ENCODE results near the gene GFOD2. TPM values are rescaled to one million over a fixed set of nuclear protein-coding genes. Genes with fewer than 3 reads are reported as not detected.

GFOD2 gene
- total and polyA plus RNA-seq, 11 donors = 6.5 to 15.4 (median 9.8) TPM

- H3K27ac ChIP-seq = peak overlapping the region in 11 of 12 donors; percentile 41 to 82 (median 68)
- peaks cover 0 to 29% (median 16%) of the 10 kb centered on the region in 9 donors for H3K36me3 ChIP-seq
- H3K4me1 ChIP-seq = peaks cover 0 to 15% (median 5%) of the 10 kb centered on the region in 12 donors
- no peaks in the 10 kb centered on the region for H3K9me3 ChIP-seq
- intact Hi-C loops (cut with DNase I) = no loop called here
- ATAC-seq (peak in 1 of 4 donors; percentile 33), DNase-seq (no peak)
- no peaks in the 10 kb centered on the region for H3K27me3 ChIP-seq
- WGBS, 4 donors = 82 to 88% (median 85%) methylated on average over 17 of the region's 17 CpGs
- TF ChIP-seq POLR2A (IDR thresholded peaks at IDR 0.05) = no peak
- no peak for TF ChIP-seq CTCF (IDR thresholded peaks at IDR 0.05)
- no peak overlapping the region for H3K4me3 ChIP-seq
Observed at GRCh38 chr16:67685388-67686112, 33.6 kb downstream of the GFOD2 start.

- Histone ChIP-seq H3K9me3 (no peaks in the 10 kb centered on the region), H3K27me3 (no peaks in the 10 kb centered on the region), H3K36me3 (peaks cover 0 to 34% (median 23%) of the 10 kb centered on the region in 9 donors), H3K4me1 (peaks cover 0 to 15% (median 5%) of the 10 kb centered on the region in 12 donors), H3K4me3 (no peak overlapping the region), H3K27ac (no peak overlapping the region)
- TF ChIP-seq CTCF (IDR thresholded peaks at IDR 0.05) (no peak), POLR2A (IDR thresholded peaks at IDR 0.05) (no peak)
- ATAC-seq (no peak), DNase-seq (no peak)
- WGBS, 4 donors = 96 to 100% (median 97%) methylated on average over 4 of the region's 4 CpGs
- intact Hi-C loops (cut with DNase I) = no loop called here
Observed at GRCh38 chr16:67683767-67684166, 35.3 kb downstream of the GFOD2 start.

GRCh38 chr16:67679935-67680897 is 38.9 kb downstream of the GFOD2 start:
- WGBS, 4 donors = 91 to 96% (median 95%) methylated on average over 10 of the region's 10 CpGs
- DNase-seq (no peak), ATAC-seq (no peak)
- Histone ChIP-seq H3K9me3 (no peaks in the 10 kb centered on the region), H3K36me3 (peaks cover 0 to 37% (median 22%) of the 10 kb centered on the region in 9 donors), H3K4me3 (no peak overlapping the region), H3K27me3 (no peaks in the 10 kb centered on the region), H3K4me1 (peaks cover 0 to 20% (median under 1%) of the 10 kb centered on the region in 12 donors), H3K27ac (no peak overlapping the region)
- intact Hi-C loops (cut with DNase I) = loop anchor here in 8 of 10 donors (5.0 to 10.0 kb wide), 8 partner anchors 42 to 385 kb away; partner anchors contain the start of genes RANBP10 (in 2 of the 8), TSNAXIP1 (in 2 of the 8), DDX28 (in 1 of the 8) and DUS2 (in 1 of the 8)
- no peak for TF ChIP-seq CTCF (IDR thresholded peaks at IDR 0.05)
- no peak for TF ChIP-seq POLR2A (IDR thresholded peaks at IDR 0.05)

Measured in heart left ventricle (tissue), 16 donors.